ENCODE results near the gene SMG7.

DNA sequence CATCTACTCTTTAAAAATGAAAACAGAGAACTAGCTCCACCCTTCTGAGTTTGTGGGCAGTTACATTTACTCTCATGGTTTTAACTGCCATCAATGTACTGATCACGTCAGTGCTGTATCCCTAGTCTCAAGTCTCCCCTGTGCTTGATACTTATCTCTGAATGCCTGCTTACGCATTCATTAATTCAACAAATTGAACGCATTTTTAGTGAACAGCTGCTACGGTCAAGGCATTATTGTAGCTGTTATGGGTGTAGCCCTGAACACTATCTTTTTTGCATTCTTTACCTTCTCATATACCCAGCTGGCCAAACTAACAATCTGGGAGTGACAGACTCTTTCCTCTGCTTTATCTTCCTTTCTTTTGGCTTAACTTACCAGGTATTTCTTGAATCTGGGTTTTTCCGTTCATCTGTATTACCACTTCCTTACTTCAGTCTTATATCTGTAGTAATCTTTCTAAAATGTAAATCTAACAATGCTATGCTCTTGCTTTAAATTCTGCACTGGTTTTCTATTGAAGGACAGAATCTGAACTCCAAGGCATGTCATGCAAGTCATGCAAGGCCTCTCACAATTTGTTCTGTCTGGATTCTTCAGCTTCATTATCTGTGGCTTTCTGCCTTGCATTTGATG is 33.3 kb downstream of the SMG7 start:
- TF ChIP-seq, protein P1, sequence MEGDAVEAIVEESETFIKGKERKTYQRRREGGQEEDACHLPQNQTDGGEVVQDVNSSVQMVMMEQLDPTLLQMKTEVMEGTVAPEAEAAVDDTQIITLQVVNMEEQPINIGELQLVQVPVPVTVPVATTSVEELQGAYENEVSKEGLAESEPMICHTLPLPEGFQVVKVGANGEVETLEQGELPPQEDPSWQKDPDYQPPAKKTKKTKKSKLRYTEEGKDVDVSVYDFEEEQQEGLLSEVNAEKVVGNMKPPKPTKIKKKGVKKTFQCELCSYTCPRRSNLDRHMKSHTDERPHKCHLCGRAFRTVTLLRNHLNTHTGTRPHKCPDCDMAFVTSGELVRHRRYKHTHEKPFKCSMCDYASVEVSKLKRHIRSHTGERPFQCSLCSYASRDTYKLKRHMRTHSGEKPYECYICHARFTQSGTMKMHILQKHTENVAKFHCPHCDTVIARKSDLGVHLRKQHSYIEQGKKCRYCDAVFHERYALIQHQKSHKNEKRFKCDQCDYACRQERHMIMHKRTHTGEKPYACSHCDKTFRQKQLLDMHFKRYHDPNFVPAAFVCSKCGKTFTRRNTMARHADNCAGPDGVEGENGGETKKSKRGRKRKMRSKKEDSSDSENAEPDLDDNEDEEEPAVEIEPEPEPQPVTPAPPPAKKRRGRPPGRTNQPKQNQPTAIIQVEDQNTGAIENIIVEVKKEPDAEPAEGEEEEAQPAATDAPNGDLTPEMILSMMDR (IDR thresholded peaks at IDR 0.05): no peak
- no peak for TF ChIP-seq POLR2AphosphoS5 (IDR thresholded peaks at IDR 0.05; ENCODE audit: low read depth, low read length)
- no peak for TF ChIP-seq SIN3A (IDR thresholded peaks at IDR 0.05; ENCODE audit: borderline replicate concordance, insufficient read depth, low read depth, low read length)
- TF ChIP-seq, protein P2, sequence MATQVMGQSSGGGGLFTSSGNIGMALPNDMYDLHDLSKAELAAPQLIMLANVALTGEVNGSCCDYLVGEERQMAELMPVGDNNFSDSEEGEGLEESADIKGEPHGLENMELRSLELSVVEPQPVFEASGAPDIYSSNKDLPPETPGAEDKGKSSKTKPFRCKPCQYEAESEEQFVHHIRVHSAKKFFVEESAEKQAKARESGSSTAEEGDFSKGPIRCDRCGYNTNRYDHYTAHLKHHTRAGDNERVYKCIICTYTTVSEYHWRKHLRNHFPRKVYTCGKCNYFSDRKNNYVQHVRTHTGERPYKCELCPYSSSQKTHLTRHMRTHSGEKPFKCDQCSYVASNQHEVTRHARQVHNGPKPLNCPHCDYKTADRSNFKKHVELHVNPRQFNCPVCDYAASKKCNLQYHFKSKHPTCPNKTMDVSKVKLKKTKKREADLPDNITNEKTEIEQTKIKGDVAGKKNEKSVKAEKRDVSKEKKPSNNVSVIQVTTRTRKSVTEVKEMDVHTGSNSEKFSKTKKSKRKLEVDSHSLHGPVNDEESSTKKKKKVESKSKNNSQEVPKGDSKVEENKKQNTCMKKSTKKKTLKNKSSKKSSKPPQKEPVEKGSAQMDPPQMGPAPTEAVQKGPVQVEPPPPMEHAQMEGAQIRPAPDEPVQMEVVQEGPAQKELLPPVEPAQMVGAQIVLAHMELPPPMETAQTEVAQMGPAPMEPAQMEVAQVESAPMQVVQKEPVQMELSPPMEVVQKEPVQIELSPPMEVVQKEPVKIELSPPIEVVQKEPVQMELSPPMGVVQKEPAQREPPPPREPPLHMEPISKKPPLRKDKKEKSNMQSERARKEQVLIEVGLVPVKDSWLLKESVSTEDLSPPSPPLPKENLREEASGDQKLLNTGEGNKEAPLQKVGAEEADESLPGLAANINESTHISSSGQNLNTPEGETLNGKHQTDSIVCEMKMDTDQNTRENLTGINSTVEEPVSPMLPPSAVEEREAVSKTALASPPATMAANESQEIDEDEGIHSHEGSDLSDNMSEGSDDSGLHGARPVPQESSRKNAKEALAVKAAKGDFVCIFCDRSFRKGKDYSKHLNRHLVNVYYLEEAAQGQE (IDR thresholded peaks at IDR 0.05; ENCODE audit: insufficient read depth in 1 of 2, low read depth in 2 of 2, low read length in 1 of 2): no peak
